A549 (cell line): ENCODE results near the gene PLPPR4.

Source experiments
- CHD2 ChIP-seq: fragments of 150-350 bp; IDR thresholded peaks from 2 replicates; pipeline ENCODE4 v1.6.1; 2014; ENCODE audit warnings: low read length; ENCODE audit not compliant: partially characterized antibody
- CTCF ChIP-seq: fragments of >200 bp; sonication (Bioruptor Twin); formaldehyde crosslinking; IDR thresholded peaks from 3 replicates; pipeline ENCODE4 v1.5.1; 2016
- FOSL2 ChIP-seq, 2 experiments: fragments of 450-650 bp in 1 of 2; fragments of >200 bp in 1 of 2; sonication (Bioruptor Twin) in 1 of 2; formaldehyde crosslinking; IDR thresholded peaks; 2 replicates each; pipeline versions ENCODE4 v1.5.0 to v1.6.1; 2016 to 2020; ENCODE audit warnings: mild to moderate bottlenecking in 1 of 2, moderate library complexity in 1 of 2
- KDM5A ChIP-seq: fragments of 200-600 bp; sonication (generic); IDR thresholded peaks from 2 replicates; pipeline ENCODE4 v1.6.1; 2016; ENCODE audit warnings: antibody characterized with exemption, mild to moderate bottlenecking
- PBX3 ChIP-seq: IDR thresholded peaks from 2 replicates; pipeline ENCODE4 v1.6.1; 2012
- POLR2A ChIP-seq: IDR thresholded peaks from 2 replicates; pipeline ENCODE4 v1.6.1; 2012; ENCODE audit warnings: mild to moderate bottlenecking, low read length
- POLR2AphosphoS2 ChIP-seq: conservative IDR thresholded peaks from 2 replicates; pipeline ENCODE4 v1.6.1; 2012; ENCODE audit warnings: low read length, improper control_type of control experiment, inconsistent platforms
- USF2 ChIP-seq: fragments of 450-650 bp; IDR thresholded peaks from 2 replicates; pipeline ENCODE4 v1.6.1; 2014; ENCODE audit warnings: antibody characterized with exemption
- ZFP36 ChIP-seq: fragments of 450-650 bp; IDR thresholded peaks from 2 replicates; pipeline ENCODE4 v1.6.1; 2014; ENCODE audit warnings: borderline replicate concordance; ENCODE audit not compliant: partially characterized antibody
- ZNF302 ChIP-seq: fragments of 250-450 bp; sonication (Bioruptor Pico); IDR thresholded peaks from 2 replicates; pipeline ENCODE4 v1.9.0; 2021; ENCODE audit warnings: inconsistent platforms, mild to moderate bottlenecking, moderate library complexity

GRCh38 chr1:99270646-99271045, 6.4 kb downstream of the PLPPR4 start:
- TF ChIP-seq CHD2 (no peak), KDM5A (no peak), CTCF (no peak), POLR2AphosphoS2 (no peak), PBX3 (no peak), ZNF302 (CRISPR knock-in tag) (no peak), FOSL2 (IDR thresholded peaks at IDR 0.05) (no peak), FOSL2 (CRISPR knock-in tag; IDR thresholded peaks at IDR 0.05) (no peak), POLR2A (no peak), USF2 (no peak), ZFP36 (no peak)
